ENCODE measurements around the gene STAB1.

DNA sequence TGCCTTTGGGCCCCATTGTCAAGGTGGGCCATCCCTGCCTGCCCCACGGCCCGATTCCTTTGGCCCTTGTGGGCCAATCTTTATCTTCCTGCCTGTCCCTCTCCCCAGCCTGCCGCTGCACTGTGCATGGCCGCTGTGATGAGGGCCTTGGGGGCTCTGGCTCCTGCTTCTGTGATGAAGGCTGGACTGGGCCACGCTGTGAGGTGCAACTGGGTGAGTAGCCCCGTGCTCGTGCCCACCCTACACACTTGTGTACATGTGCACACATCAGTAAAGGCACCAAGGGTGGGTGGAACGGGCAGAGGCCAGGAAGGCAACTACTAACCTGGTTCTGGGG lies 26.3 kb downstream of the STAB1 start:
- TF ChIP-seq, protein P1, sequence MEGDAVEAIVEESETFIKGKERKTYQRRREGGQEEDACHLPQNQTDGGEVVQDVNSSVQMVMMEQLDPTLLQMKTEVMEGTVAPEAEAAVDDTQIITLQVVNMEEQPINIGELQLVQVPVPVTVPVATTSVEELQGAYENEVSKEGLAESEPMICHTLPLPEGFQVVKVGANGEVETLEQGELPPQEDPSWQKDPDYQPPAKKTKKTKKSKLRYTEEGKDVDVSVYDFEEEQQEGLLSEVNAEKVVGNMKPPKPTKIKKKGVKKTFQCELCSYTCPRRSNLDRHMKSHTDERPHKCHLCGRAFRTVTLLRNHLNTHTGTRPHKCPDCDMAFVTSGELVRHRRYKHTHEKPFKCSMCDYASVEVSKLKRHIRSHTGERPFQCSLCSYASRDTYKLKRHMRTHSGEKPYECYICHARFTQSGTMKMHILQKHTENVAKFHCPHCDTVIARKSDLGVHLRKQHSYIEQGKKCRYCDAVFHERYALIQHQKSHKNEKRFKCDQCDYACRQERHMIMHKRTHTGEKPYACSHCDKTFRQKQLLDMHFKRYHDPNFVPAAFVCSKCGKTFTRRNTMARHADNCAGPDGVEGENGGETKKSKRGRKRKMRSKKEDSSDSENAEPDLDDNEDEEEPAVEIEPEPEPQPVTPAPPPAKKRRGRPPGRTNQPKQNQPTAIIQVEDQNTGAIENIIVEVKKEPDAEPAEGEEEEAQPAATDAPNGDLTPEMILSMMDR (optimal IDR thresholded peaks at IDR 0.05 in 1 of 3, IDR thresholded peaks at IDR 0.05 in 1 of 3, conservative IDR thresholded peaks at IDR 0.05 in 1 of 3; ENCODE audit: extremely low read depth in 1 of 3, insufficient read depth in 2 of 3, low read length in 3 of 3): no peak
- no peak for TF ChIP-seq EZH2 (IDR thresholded peaks at IDR 0.05; ENCODE audit: low read length)
